ENCODE measurements around the gene ATRX.
"Not testable (repeated sequence)": the region's sequence is repeated elsewhere in the genome, so short reads cannot be mapped to it uniquely, and the experiment has no call there.

Gene ATRX

DNA sequence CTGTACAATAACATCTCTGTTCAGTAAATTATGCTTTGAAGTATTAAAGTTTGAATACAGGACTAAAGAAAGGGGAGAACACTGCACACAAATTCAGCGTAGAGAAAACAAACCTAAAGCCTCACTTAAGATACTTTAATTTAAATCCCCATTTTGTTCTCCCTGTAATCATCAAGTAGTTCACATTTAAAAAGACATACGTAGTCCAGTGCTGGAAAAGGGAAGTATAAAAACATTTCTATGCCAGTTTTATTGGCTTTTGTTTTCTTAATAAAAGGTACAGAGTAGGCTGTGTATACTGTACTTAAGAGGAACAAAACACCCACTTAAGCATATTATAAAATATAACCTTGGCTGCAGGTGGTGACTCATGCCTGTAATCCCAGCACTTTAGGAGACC lies 237.3 kb downstream of the ATRX start:
- Histone ChIP-seq H3K4me2 (ENCODE audit: low read length) (no peak overlapping the region), H3K27ac (no peak overlapping the region), H2AFZ (no peak overlapping the region), H3K9ac (no peak overlapping the region), H3K36me3 (ENCODE audit: control insufficient read depth, insufficient read depth, low read length) (no peaks in the 10 kb centered on the region), H3K9me3 (ENCODE audit: control insufficient read depth, low read length) (no peaks in the 10 kb centered on the region), H3K4me1 (no peaks in the 10 kb centered on the region), H3K79me2 (no peaks in the 10 kb centered on the region), H3K27me3 (ENCODE audit: control insufficient read depth, insufficient read depth, low read length) (no peaks in the 10 kb centered on the region), H3K4me3 (ENCODE audit: low read depth, low read length) (no peak overlapping the region)
- no peak for TF ChIP-seq CTCF (IDR thresholded peaks at IDR 0.05)

GRCh38 chrX:77539778-77540177 lies 246.2 kb downstream of the ATRX start:
- H3K36me3 ChIP-seq (ENCODE audit: control insufficient read depth, insufficient read depth, low read length); H3K79me2 ChIP-seq; H3K9me3 ChIP-seq (ENCODE audit: control insufficient read depth, low read length); H3K4me1 ChIP-seq; H3K27me3 ChIP-seq (ENCODE audit: control insufficient read depth, insufficient read depth, low read length); H3K4me3 ChIP-seq (ENCODE audit: low read depth, low read length); H2AFZ ChIP-seq; H3K27ac ChIP-seq; H3K4me2 ChIP-seq (ENCODE audit: low read length); H3K9ac ChIP-seq: not testable (repeated sequence)

- H3K4me3 ChIP-seq (ENCODE audit: low read depth, low read length); H3K27me3 ChIP-seq (ENCODE audit: control insufficient read depth, insufficient read depth, low read length); H3K9ac ChIP-seq; H3K4me1 ChIP-seq; H3K79me2 ChIP-seq; H3K4me2 ChIP-seq (ENCODE audit: low read length); H3K9me3 ChIP-seq (ENCODE audit: control insufficient read depth, low read length); H3K27ac ChIP-seq; H3K36me3 ChIP-seq (ENCODE audit: control insufficient read depth, insufficient read depth, low read length); H2AFZ ChIP-seq: not testable (repeated sequence)
These were observed 254.8 kb downstream of the ATRX start for GRCh38 chrX:77531261-77531660.

DNA sequence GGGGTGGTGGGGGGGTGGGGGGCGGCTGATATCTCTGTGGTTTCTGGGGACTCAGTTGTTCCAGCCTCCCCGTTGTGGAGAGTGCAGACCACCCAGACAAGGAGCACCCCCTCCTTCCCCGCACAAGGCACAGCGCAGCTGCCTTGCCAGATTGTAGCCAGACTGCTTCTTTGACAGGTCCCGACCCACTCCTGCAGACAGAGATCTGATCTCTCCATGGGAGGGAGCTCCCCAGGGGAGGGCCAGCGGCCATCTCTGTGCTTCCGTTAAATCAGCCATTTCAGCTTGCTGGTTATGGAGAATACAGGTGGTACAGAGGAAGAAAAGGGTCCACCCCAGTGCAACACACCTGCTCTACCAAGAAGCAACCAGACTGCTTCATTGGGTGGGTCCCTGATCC lies 258.0 kb downstream of the ATRX start:
- no peak overlapping the region for H3K4me3 ChIP-seq (ENCODE audit: low read depth, low read length)
- H3K4me1 ChIP-seq: no peaks in the 10 kb centered on the region
- H3K27me3 ChIP-seq (ENCODE audit: control insufficient read depth, insufficient read depth, low read length): no peaks in the 10 kb centered on the region
- no peaks in the 10 kb centered on the region for H3K9me3 ChIP-seq (ENCODE audit: control insufficient read depth, low read length)
- no peak overlapping the region for H3K4me2 ChIP-seq (ENCODE audit: low read length)
- H2AFZ ChIP-seq: no peak overlapping the region
- TF ChIP-seq CTCF (IDR thresholded peaks at IDR 0.05): no peak
- H3K9ac ChIP-seq: no peak overlapping the region
- H3K27ac ChIP-seq: no peak overlapping the region
- no peaks in the 10 kb centered on the region for H3K36me3 ChIP-seq (ENCODE audit: control insufficient read depth, insufficient read depth, low read length)
- H3K79me2 ChIP-seq: no peaks in the 10 kb centered on the region

DNA sequence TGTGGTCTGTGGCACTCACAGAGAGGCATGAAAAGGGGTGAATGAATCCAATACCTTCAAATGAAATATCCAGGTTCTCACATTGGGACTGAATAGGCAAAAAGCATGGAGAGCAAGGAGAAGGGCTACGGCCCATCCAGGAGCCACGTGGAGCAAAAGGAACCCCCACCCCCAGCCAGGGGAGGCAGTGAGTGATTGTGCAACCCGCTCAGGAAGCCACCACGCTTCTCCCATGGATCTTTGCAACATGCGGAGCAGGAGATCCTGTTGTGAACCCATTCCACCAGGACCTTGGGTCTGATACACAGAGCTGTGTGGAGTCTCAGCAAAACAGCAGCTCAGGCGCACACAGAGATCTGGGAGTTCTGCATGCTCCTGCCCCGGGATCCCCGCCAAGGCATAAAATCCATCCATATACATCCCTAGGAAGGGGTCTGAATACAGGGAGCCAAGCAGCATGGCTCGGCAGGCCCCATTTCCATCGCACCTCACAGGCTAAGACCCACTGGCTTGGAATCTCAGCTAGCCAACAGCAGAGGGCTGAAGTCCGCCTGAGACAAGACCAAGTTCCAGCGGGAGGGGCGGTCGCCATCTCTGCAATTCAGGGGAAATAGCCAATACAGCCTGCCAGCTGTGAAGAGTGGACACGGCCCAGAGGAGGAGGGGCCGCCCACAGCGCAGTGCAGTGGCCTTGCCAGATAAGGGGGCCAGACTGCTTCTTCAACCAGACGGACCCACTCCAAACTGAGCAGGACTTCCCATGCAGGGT lies 258.6 kb downstream of the ATRX start:
- H3K27me3 ChIP-seq (ENCODE audit: control insufficient read depth, insufficient read depth, low read length): no peaks in the 10 kb centered on the region
- no peak overlapping the region for H3K4me3 ChIP-seq (ENCODE audit: low read depth, low read length)
- H3K4me2 ChIP-seq (ENCODE audit: low read length): no peak overlapping the region
- H3K4me1 ChIP-seq: no peaks in the 10 kb centered on the region
- no peak for TF ChIP-seq CTCF (IDR thresholded peaks at IDR 0.05)
- no peak overlapping the region for H2AFZ ChIP-seq
- no peak overlapping the region for H3K9ac ChIP-seq
- no peaks in the 10 kb centered on the region for H3K9me3 ChIP-seq (ENCODE audit: control insufficient read depth, low read length)
- H3K79me2 ChIP-seq: no peaks in the 10 kb centered on the region
- H3K36me3 ChIP-seq (ENCODE audit: control insufficient read depth, insufficient read depth, low read length): no peaks in the 10 kb centered on the region
- H3K27ac ChIP-seq: no peak overlapping the region

GRCh38 chrX:77519765-77520164 lies 266.3 kb downstream of the ATRX start:
- TF ChIP-seq CTCF (IDR thresholded peaks at IDR 0.05): no peak
- Histone ChIP-seq H3K4me2 (ENCODE audit: low read length) (no peak overlapping the region), H3K9me3 (ENCODE audit: control insufficient read depth, low read length) (no peaks in the 10 kb centered on the region), H3K27me3 (ENCODE audit: control insufficient read depth, insufficient read depth, low read length) (no peaks in the 10 kb centered on the region), H3K79me2 (no peaks in the 10 kb centered on the region), H3K4me3 (ENCODE audit: low read depth, low read length) (no peak overlapping the region), H3K27ac (no peak overlapping the region), H3K36me3 (ENCODE audit: control insufficient read depth, insufficient read depth, low read length) (no peaks in the 10 kb centered on the region), H3K4me1 (no peaks in the 10 kb centered on the region), H3K9ac (no peak overlapping the region), H2AFZ (no peak overlapping the region)
